ENCODE data around the gene RFX2.

Gene RFX2

DNA sequence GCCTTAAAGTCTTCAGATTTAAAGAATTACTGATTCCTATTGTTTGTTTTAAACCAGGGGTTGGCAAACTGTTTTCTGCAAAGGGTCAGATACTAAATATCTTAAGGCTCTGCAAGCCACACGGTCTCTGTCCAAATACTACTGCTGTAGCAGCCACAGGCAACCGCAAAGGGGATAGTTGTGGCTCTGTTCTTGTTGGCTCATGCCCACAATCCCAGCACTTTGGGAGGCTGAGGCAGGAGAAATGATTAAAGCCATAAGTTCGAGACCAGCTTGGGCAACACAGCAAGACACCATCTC lies 154.7 kb downstream of the RFX2 start:
- no peak for DNase-seq (ENCODE audit: low read depth)

DNA sequence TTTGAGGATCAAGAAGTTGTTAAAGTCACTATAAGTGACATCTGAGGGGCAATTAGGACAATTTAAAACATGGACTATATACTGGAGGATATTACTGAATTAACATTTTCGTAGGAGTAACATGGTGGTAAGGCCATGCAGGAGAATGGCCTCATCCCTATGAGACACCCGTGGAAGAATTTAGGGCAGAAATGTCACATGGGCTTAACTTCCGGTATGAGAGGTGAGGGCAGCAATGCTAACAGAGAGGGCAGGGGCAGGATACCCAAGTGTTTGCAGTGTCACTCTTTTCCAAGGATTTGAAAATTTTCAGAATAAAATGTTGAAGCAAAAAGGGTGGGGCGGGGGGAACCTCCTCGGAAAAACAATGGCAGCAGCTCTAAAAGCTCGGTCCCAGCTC lies 156.0 kb downstream of the RFX2 start:
- DNase-seq (ENCODE audit: low read depth): no peak

DNA sequence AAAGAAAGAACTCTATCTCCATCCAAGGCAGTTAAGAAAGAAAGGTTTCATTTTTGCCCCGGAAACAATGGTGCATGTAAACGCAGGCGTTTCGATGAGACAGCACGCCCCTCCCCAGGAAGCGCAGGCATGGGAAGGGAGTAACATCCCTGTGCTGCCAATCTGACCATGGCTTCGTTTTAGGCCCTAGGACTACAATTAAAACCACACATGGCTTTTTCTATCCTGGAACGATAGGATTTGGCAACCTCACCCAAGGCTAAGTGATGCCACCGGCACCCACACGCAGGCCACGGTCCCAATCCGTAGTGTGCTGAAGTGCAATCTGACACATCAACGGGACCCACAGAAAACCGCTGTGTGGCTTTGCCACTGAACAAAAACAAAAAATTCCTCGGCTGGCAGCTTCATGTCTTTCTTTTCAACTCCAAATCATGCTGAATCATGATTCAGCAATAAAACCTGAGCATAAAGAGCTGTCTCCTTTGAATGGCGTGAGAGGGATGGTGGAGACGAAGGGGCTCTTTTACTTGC lies 156.6 kb downstream of the RFX2 start:
- no peak for DNase-seq (ENCODE audit: low read depth)

DNA sequence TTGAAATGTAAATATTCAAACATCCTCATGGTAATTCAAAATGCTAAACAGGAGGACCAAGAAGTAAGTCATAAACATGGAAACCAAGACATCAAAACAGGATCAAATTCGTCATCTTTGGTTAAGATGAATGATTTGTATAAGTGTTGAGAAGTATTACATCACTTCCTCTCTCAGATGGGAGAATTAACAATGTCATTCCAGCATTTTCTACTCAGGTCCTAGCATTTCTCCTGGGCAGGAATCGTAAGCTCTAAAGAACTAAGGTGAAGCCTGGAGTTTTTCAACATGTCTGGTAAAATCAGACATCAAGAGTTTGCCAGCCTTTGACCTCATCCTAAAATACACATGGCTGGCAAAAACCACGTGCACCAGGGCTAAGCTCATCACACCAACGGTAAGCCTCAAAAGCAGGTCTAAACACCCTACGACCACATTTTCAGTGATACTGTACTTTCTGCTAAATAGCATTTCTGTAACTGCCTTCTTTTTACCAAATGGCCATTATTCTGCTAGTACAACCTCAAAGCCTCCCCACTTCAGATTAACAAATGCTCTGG lies 157.2 kb downstream of the RFX2 start:
- no peak for DNase-seq (ENCODE audit: low read depth)

DNA sequence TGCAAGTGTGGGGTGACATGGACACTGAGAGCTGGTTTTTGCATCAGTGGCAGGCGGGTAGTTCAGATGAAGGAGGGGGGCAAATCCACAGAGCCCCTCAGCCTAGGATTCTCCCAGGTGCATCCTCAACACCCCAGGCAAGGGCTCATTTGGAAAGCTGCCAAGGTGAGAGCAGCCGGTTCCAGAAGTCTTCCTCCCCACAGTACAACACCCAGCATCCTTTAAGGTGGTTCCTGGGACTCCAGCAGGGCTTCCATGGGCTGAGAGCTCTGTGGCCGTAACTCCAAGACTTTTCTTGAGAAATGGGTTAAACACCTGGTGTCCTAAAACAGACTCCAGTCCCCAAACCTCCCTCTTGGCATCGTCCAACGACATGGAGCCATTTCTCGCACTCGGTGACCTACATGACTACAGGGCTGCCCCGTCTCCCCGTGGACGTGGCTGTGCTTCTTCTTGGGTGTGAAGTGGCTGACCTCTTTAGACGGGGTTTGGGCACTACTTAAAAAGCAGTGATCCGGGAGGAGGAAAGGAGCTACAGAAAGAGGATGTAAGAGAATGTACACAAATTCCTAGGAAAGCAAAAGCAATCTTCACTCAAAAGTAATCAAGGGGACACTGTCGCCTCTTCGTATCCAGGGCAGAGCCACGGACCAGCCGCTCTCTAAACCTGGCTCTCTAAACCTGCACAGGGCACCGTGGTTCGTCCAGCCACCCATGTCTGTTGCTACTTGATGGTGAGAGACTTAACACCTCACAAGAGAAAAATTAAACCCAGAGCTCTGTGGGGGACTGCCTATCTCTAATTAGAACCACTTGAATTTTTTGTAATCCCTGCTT lies 157.9 kb downstream of the RFX2 start:
- no peak for DNase-seq (ENCODE audit: low read depth)

DNA sequence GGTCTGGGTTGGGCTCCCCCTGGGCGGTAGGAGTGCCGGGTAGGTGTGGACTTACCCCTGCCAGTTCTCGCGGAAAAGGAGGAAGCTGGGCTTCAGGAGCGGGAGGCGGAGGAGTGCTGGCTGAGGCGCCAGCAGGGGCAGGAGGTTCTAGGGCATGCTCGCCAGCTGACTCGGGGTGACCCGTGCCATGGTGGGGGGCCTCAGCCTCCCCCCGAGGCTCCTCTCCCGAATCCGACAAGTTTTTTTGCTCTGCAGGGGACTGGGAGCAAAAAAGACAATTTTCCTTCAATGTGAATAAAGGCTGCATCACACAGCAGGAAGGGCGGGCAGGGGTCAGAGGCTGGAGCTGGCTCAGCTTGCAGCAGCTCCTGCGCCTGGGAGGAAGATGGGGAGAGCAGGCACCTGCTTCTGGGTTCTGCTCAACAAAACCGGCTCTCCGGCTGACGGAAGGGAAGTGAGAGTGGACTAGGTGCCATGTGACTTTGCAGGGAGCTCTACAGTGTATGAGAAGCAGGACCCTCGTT lies 158.9 kb downstream of the RFX2 start:
- DNase-seq (ENCODE audit: low read depth): no peak

DNA sequence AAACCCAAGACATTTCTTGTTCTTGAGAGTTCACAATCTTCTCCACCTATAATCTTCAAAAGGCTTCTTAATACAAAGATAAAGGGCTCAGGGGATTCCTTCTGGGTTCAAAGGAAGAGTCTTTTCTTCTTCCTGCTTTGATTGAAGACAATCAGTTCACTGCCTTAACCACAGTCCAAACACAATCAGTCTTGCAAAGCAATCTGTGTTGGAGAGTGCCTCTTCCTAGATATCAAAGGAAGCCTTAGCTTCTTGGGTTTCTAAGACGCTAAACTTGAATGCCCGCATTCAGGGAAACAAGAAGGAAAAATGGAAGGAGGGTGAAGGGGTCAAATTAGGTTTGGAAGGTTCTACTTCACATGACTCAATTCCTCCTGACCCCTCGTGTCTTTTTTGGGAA lies 159.6 kb downstream of the RFX2 start:
- DNase-seq (ENCODE audit: low read depth): no peak

DNA sequence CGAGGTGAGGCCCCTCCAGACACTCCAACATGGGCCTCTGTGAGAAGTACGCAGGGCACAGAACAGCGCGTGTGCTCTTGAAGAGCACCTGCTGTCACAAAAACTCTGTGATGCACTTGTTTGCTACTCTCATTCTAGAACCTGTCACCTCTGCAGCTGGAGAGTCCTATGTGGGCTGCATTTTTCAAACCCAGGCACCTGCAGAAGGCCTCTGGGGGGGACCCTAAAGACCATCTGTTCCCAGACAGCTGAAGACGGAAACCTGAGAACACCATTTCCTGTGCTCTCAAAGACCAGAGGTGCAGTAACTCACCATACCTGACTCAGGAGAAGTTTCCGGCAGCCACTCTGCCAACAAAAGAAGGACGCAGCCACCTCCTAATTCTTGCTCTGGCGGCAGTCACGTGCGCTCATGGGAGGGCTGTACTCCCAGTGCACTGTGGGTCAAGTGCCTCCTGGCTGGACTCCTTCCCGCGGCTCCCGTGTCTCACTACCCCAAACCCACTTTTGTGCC lies 160.5 kb downstream of the RFX2 start:
- DNase-seq (ENCODE audit: low read depth): no peak

DNA sequence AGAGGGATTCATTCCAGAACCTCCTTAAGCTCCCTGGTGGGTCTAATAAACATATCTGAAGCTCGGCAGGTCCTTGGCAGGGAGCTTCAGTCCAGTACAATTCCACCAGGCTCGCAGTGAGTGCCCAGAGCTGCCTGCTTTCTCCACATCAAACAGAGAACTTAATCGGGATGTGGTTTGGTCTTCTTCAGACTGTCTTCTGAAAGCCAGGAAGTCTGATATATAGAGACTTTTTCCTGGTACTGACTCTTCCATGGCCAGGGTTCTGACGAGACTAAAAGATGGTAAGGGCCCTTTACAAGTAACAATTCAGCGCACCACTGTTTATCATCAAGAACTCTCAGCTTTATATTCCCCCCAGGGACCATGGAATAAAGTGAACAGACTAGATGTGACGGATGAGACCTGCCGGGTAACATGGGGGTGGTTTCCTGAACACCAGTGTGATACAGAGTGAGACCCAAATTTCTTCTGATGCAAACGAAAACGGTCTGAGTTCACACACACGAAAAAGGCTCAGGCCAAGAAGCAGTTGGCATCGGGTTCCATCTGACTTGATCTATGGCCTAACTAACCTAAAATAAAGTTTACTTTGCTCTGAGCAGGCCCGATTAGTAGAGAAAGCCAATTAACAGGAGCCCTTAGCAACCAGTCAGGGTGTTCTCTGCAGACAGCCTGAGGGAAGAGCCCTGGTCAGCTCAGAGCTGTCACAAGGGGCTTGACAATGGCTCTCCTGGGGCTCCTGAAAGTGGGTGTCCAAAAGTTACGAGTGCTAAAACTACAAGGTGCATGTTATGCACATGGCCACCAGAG lies 161.3 kb downstream of the RFX2 start:
- no peak for DNase-seq (ENCODE audit: low read depth)

DNA sequence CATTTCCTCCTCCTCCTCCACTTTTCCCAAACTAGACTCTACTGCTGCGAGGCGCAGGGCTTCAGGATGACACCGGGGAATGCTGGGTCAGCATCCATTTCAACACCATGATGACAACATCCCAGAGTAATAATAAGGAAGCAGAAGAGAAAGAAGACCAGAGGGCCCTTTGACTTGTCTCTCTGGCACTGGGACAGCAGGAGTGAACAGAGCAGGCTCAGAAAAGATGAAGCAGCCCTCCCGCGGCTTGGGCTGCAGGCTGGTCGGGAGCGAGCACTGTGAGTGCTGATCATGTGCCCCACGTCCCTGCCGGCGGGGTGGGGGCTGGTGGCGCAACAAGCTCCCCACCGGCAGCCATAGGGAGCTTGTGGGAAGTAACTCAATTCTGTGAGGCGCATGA lies 162.9 kb downstream of the RFX2 start:
- DNase-seq (ENCODE audit: low read depth): no peak

DNA sequence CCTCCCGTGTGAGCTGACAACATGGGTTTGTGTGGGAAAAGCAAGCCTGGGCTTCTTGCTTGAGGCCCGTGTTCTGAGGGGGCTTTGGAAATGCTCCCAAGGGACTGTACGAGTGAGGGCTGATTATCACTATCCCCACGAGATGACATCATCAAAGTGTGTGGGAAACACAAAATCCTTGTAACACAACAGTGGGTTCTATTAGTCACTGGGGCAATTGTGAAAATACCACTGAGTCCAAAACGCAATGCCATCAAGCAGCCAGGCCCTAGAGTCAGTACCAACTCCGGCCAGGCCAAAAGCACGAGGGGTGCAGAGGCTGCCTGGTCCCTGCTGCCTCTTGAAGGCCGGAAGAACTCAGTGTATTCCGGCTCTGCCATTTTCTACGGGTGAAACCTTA lies 166.7 kb downstream of the RFX2 start:
- DNase-seq (ENCODE audit: low read depth): no peak
